K562 (cell line): ENCODE measurements around the gene ITGB6. TPM values are rescaled to one million over a fixed set of nuclear protein-coding genes. Genes with fewer than 3 reads are reported as not detected.

Experiments
- BCL6 ChIP-seq: fragments of 250-450 bp; sonication (Bioruptor Pico); IDR thresholded peaks from 2 replicates; pipeline ENCODE4 v1.4.0; 2020
- C11orf30 ChIP-seq: fragments of 450-650 bp; IDR thresholded peaks from 2 replicates; pipeline ENCODE4 v1.6.1; 2016; ENCODE audit warnings: low read depth, mild to moderate bottlenecking
- CHD1 ChIP-seq: fragments of 200-600 bp; sonication (generic); IDR thresholded peaks from one replicate; pipeline ENCODE4 v1.6.1; 2012; ENCODE audit warnings: mild to moderate bottlenecking, moderate library complexity, low read length, inconsistent platforms
- CTCF ChIP-seq, 3 experiments: IDR thresholded peaks in 2 of 3; conservative IDR thresholded peaks in 1 of 3; 2 replicates each; pipeline ENCODE4 v1.5.1; 2011 to 2012; ENCODE audit warnings: low read length in 3 of 3, mild to moderate bottlenecking in 3 of 3, control low read depth in 2 of 3, improper control_type of control experiment in 1 of 3, inconsistent platforms in 1 of 3, low read depth in 1 of 3, mixed read lengths in 1 of 3, moderate library complexity in 1 of 3; ENCODE audit not compliant: insufficient read depth in 2 of 3
- ELF4 ChIP-seq: fragments of 450-650 bp; formaldehyde crosslinking; IDR thresholded peaks from 2 replicates; pipeline ENCODE4 v1.4.0; 2022; ENCODE audit warnings: missing genetic modification characterization
- HDGF ChIP-seq: fragments of 450-650 bp; IDR thresholded peaks from 2 replicates; pipeline ENCODE4 v1.6.1; 2016
- MAFG ChIP-seq: fragments of 450-650 bp; conservative IDR thresholded peaks from 2 replicates; pipeline ENCODE4 v1.6.1; 2016; ENCODE audit warnings: missing genetic modification characterization, missing compliant biosample characterization
- PREB ChIP-seq: sonication (generic); formaldehyde crosslinking; IDR thresholded peaks from 2 replicates; pipeline ENCODE4 v1.8.1; 2023; ENCODE audit warnings: mild to moderate bottlenecking, missing genetic modification reagents
- RBM14 ChIP-seq: fragments of 200-400 bp; formaldehyde crosslinking; IDR thresholded peaks from 2 replicates; pipeline ENCODE4 v1.6.1; 2018; ENCODE audit warnings: low read depth, mild to moderate bottlenecking, low read length, moderate library complexity, borderline replicate concordance; ENCODE audit not compliant: insufficient read depth
- TCF7L2 ChIP-seq: fragments of 150-350 bp; IDR thresholded peaks from 2 replicates; pipeline ENCODE4 v1.6.1; 2016; ENCODE audit warnings: low read depth, mild to moderate bottlenecking, low read length, moderate library complexity
- TCFL5 ChIP-seq: fragments of 250-450 bp; sonication (Bioruptor Pico); conservative IDR thresholded peaks from 2 replicates; pipeline ENCODE4 v1.6.1; 2021; ENCODE audit warnings: mild to moderate bottlenecking, moderate library complexity, matching md5 sums
- ZC3H11A ChIP-seq: IDR thresholded peaks from 2 replicates; pipeline ENCODE4 v1.6.1; 2012; ENCODE audit warnings: low read depth, low read length, improper control_type of control experiment
- ZNF609 ChIP-seq: sonication (generic); formaldehyde crosslinking; IDR thresholded peaks from 2 replicates; pipeline ENCODE4 v1.8.1; 2023; ENCODE audit warnings: missing genetic modification reagents, mild to moderate bottlenecking, borderline replicate concordance
- ZNF764 ChIP-seq: fragments of 250-450 bp; sonication (Bioruptor Pico); IDR thresholded peaks from 2 replicates; pipeline ENCODE4 v1.4.0; 2020; ENCODE audit warnings: low read depth, mild to moderate bottlenecking, moderate library complexity
- polyA plus RNA-seq, 8 experiments: library from polyadenylated mRNA; depleted of rRNA in 4 of 8; stranded (reverse) in 5 of 8; unstranded in 3 of 8; fragments of >200 nt; fragmentation: Nextera tagmentation in 2 of 8; fragmentation: Illumina TruSeq in 1 of 8; extraction: Ambion mirVana in 2 of 8; extraction: Trizol in 1 of 8; gene quantifications; 2 replicates each; pipeline versions ENCODE4 v1.2.1 to v1.2.3, GENCODE V29; 2011 to 2014; ENCODE audit warnings: inconsistent platforms in 1 of 8, missing spikeins in 1 of 8
- total RNA-seq, 7 experiments: library from RNA; depleted of rRNA in 6 of 7; stranded (reverse); fragments of >200 nt in 6 of 7; fragmentation: Illumina TruSeq in 2 of 7; extraction: Trizol in 2 of 7; gene quantifications; 2 replicates each; pipeline versions ENCODE4 v1.2.1 to v1.2.3, GENCODE V29; 2011 to 2021; ENCODE audit warnings: low replicate concordance in 1 of 7
- TF ChIP-seq, protein P1 (sequence below): sonication (generic); formaldehyde crosslinking; IDR thresholded peaks from 2 replicates; pipeline ENCODE4 v1.8.0; 2022; ENCODE audit warnings: missing genetic modification reagents, mild to moderate bottlenecking, moderate library complexity, borderline replicate concordance
- TF ChIP-seq, protein P2 (sequence below): sonication (generic); formaldehyde crosslinking; IDR thresholded peaks from 2 replicates; pipeline ENCODE4 v1.8.0; 2023; ENCODE audit warnings: mild to moderate bottlenecking, missing genetic modification reagents

Gene ITGB6
- total and polyA plus RNA-seq, 9 of the 15 experiments (the other 6 are each of a cell fraction or from before 2014, with no cell fraction given) = 0.18 TPM; not detected in 8

DNA sequence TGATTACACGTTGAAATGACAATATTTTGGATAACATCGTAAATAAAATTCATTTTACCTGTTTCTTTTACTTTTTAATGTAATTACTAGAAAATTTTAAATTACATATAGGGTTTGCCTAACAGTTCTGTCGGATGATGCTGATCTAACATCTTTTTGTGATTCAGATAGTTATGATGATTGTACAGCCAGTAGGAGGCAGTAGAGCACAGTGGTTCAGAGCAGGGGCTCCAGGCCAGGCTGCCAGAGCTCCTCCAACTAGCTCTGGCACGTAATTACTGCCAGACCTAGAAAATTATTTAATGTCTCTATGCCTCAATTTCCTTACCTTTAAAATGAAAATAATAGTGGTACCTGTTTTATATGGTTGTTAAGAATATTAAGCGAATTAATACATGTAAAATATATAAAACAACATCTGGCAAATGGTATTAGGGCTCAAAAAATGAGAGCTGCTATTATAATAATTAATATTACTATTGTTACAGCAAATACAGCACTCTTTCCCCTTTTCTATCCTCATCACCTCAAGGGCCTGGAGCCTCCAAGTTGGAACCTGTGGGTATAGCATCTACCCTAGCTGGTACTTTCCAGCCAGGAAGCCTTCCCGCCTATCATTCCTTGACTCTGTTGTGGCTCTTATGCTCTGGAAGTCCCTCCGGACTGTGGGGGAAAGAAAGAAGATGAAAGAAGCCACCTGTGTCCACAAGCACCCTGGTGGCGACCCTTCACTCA lies 90.0 kb downstream of the ITGB6 start (continued):
- TF ChIP-seq, protein P1, sequence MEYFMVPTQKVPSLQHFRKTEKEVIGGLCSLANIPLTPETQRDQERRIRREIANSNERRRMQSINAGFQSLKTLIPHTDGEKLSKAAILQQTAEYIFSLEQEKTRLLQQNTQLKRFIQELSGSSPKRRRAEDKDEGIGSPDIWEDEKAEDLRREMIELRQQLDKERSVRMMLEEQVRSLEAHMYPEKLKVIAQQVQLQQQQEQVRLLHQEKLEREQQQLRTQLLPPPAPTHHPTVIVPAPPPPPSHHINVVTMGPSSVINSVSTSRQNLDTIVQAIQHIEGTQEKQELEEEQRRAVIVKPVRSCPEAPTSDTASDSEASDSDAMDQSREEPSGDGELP (CRISPR knock-in tag) = no peak
- no peak for TF ChIP-seq ELF4 (CRISPR knock-in tag)
- no peak for TF ChIP-seq RBM14
- TF ChIP-seq, protein P2, sequence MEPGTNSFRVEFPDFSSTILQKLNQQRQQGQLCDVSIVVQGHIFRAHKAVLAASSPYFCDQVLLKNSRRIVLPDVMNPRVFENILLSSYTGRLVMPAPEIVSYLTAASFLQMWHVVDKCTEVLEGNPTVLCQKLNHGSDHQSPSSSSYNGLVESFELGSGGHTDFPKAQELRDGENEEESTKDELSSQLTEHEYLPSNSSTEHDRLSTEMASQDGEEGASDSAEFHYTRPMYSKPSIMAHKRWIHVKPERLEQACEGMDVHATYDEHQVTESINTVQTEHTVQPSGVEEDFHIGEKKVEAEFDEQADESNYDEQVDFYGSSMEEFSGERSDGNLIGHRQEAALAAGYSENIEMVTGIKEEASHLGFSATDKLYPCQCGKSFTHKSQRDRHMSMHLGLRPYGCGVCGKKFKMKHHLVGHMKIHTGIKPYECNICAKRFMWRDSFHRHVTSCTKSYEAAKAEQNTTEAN (CRISPR knock-in tag) = no peak
- TF ChIP-seq CTCF (IDR thresholded peaks at IDR 0.05 in 2 of 3, conservative IDR thresholded peaks at IDR 0.05 in 1 of 3; ENCODE audit: insufficient read depth in 2 of 3, low read depth in 1 of 3, low read length in 3 of 3) = peak; percentile 64 to 85 (median 77)
- TF ChIP-seq BCL6 (CRISPR knock-in tag) = no peak
- no peak for TF ChIP-seq ZNF609 (CRISPR knock-in tag)
- TF ChIP-seq C11orf30 = no peak
- TF ChIP-seq CHD1 = no peak
- TF ChIP-seq TCFL5 (CRISPR knock-in tag) = no peak
- TF ChIP-seq PREB = no peak
- no peak for TF ChIP-seq ZC3H11A
- TF ChIP-seq HDGF = no peak
- 0 out of 2 replicates have a peak, but pooled peaks have one; percentile 21 for TF ChIP-seq ZNF764 (CRISPR knock-in tag)
- no peak for TF ChIP-seq TCF7L2
- peak; percentile 24; the same call in 1 of the 2 replicates for TF ChIP-seq MAFG (tag)
